HPDE6-E6E7 (cell line): Measurements from ENCODE around the gene RAC2.

Source experiments
- DNase-seq: peaks from one replicate; pipeline ENCODE4 v3.0.0; 2011; ENCODE audit warnings: missing footprints; ENCODE audit errors: extremely low spot score

Gene RAC2

GRCh38 chr22:37187891-37188761 is 55.9 kb downstream of the RAC2 start, which contains the start of gene C1QTNF6:
TSS of gene C1QTNF6 (minus strand) at chr22:37188247. CDS start at chr22:37188213, 34 bp downstream.
- DNase-seq, result no peak

- DNase-seq, result no peak
These were observed 56.5 kb downstream of the RAC2 start for GRCh38 chr22:37187552-37187890.

- no peak for DNase-seq
These were observed 57.0 kb downstream of the RAC2 start for GRCh38 chr22:37186997-37187522.

GRCh38 chr22:37186228-37186996 is 57.7 kb downstream of the RAC2 start:
- no peak for DNase-seq

- no peak for DNase-seq
These were observed 58.3 kb downstream of the RAC2 start for GRCh38 chr22:37185646-37186227.

GRCh38 chr22:37184816-37185541 is 59.1 kb downstream of the RAC2 start:
- no peak for DNase-seq

- no peak for DNase-seq
These were observed 59.7 kb downstream of the RAC2 start for GRCh38 chr22:37184380-37184755.

- DNase-seq, result no peak
These were observed 60.4 kb downstream of the RAC2 start for GRCh38 chr22:37183432-37184379.

GRCh38 chr22:37182949-37183245 is 61.2 kb downstream of the RAC2 start:
- DNase-seq, result no peak

- no peak for DNase-seq
These were observed 61.7 kb downstream of the RAC2 start for GRCh38 chr22:37182101-37182948.

- no peak for DNase-seq
These were observed 62.4 kb downstream of the RAC2 start for GRCh38 chr22:37181681-37182080.

GRCh38 chr22:37180531-37181231 is 63.4 kb downstream of the RAC2 start:
- no peak for DNase-seq

GRCh38 chr22:37179622-37180420 is 64.2 kb downstream of the RAC2 start:
- DNase-seq, result no peak

GRCh38 chr22:37179126-37179470 is 65.0 kb downstream of the RAC2 start:
- DNase-seq, result no peak

- DNase-seq, result no peak
These were observed 65.5 kb downstream of the RAC2 start for GRCh38 chr22:37178350-37179125.

- DNase-seq, result no peak
These were observed 66.3 kb downstream of the RAC2 start for GRCh38 chr22:37177755-37178154.

GRCh38 chr22:37177221-37177620 is 66.8 kb downstream of the RAC2 start:
- no peak for DNase-seq
